Gastrocnemius medialis (tissue), 4 donors: ENCODE data around the gene PLA2G2D.

Experiments used
- POLR2A ChIP-seq, 2 donors: fragments of 450-650 bp; IDR thresholded peaks; one replicate each; pipeline ENCODE4 v1.6.1; 2017; ENCODE audit warnings: antibody characterized with exemption in 2 of 2, mild to moderate bottlenecking in 2 of 2, moderate library complexity in 2 of 2
- TF ChIP-seq, protein P1 (sequence below), 5 experiments: fragments of 450-650 bp in 3 of 5; fragments of 200-600 bp in 2 of 5; sonication (generic) in 2 of 5; IDR thresholded peaks in 4 of 5; conservative IDR thresholded peaks in 1 of 5; 1 replicate in 4 of 5; 2 replicates in 1 of 5; pipeline ENCODE4 v1.5.1; 2016 to 2019; ENCODE audit warnings: antibody characterized with exemption in 5 of 5, mild to moderate bottlenecking in 3 of 5, moderate library complexity in 3 of 5

DNA sequence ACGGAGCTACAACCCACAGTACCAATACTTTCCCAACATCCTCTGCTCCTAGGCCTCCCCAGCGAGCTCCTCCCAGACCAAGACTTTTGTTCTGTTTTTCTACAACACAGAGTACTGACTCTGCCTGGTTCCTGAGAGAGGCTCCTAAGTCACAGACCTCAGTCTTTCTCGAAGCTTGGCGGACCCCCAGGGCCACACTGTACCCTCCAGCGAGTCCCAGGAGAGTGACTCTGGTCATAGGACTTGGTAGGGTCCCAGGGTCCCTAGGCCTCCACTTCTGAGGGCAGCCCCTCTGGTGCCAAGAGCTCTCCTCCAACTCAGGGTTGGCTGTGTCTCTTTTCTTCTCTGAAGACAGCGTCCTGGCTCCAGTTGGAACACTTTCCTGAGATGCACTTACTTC is 28.7 kb downstream of the PLA2G2D start:
- no peak for TF ChIP-seq POLR2A (IDR thresholded peaks at IDR 0.05)
- TF ChIP-seq, protein P1, sequence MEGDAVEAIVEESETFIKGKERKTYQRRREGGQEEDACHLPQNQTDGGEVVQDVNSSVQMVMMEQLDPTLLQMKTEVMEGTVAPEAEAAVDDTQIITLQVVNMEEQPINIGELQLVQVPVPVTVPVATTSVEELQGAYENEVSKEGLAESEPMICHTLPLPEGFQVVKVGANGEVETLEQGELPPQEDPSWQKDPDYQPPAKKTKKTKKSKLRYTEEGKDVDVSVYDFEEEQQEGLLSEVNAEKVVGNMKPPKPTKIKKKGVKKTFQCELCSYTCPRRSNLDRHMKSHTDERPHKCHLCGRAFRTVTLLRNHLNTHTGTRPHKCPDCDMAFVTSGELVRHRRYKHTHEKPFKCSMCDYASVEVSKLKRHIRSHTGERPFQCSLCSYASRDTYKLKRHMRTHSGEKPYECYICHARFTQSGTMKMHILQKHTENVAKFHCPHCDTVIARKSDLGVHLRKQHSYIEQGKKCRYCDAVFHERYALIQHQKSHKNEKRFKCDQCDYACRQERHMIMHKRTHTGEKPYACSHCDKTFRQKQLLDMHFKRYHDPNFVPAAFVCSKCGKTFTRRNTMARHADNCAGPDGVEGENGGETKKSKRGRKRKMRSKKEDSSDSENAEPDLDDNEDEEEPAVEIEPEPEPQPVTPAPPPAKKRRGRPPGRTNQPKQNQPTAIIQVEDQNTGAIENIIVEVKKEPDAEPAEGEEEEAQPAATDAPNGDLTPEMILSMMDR (IDR thresholded peaks at IDR 0.05 in 4 of 5, conservative IDR thresholded peaks at IDR 0.05 in 1 of 5): no peak
